Right renal pelvis (tissue), 4 donors: ENCODE measurements around the gene ADAM11. TPM values are rescaled to one million over a fixed set of nuclear protein-coding genes. Genes with fewer than 3 reads are reported as not detected.
A peak's percentile ranks its signal among the peaks of the same experiment; 100 is the strongest.

Source experiments
- DNase-seq, 4 donors: peaks; one replicate each; pipeline ENCODE4 v3.0.0-alpha.2; 2013; ENCODE audit warnings: low read depth in 4 of 4, low spot score in 3 of 4, missing footprints in 1 of 4
- polyA plus RNA-seq, 4 donors: library from polyadenylated mRNA; unstranded; fragments of 120-200 nt; gene quantifications; one replicate each; pipeline ENCODE4 v1.2.1, GENCODE V29; 2013; ENCODE audit not compliant: insufficient read length in 4 of 4

Gene ADAM11
- polyA plus RNA-seq, 4 donors = 2.2 to 3.7 (median 2.7) TPM

DNA sequence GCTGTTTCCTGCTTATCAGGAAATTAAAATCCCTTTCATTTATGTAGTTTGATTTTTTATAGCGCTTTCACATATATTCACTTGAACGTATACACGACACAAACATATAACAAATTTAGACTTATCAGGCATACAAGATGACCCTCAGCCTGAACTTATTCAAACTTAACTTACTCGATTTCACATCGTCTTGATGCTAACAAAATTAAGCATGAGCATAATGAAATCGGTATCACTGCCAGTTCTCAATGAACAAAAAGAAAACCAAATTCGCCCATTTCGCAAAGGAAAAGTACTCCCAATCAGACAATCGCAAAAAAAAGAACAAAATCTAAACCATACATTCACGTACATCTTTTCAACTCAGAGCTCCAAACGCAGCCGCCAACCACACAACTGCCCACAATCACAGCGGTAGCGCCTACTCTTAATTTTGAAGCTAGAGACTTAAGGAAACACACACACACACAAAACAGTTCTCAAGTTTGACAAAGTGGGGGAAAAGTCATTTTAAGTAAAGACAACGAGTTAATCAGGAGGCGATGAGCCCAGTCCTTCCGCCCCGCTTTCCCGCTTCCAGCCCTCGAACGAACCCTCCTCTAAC, 70.2 kb downstream of the ADAM11 start:
- DNase-seq = peak in 1 of 4 donors; percentile 20

DNA sequence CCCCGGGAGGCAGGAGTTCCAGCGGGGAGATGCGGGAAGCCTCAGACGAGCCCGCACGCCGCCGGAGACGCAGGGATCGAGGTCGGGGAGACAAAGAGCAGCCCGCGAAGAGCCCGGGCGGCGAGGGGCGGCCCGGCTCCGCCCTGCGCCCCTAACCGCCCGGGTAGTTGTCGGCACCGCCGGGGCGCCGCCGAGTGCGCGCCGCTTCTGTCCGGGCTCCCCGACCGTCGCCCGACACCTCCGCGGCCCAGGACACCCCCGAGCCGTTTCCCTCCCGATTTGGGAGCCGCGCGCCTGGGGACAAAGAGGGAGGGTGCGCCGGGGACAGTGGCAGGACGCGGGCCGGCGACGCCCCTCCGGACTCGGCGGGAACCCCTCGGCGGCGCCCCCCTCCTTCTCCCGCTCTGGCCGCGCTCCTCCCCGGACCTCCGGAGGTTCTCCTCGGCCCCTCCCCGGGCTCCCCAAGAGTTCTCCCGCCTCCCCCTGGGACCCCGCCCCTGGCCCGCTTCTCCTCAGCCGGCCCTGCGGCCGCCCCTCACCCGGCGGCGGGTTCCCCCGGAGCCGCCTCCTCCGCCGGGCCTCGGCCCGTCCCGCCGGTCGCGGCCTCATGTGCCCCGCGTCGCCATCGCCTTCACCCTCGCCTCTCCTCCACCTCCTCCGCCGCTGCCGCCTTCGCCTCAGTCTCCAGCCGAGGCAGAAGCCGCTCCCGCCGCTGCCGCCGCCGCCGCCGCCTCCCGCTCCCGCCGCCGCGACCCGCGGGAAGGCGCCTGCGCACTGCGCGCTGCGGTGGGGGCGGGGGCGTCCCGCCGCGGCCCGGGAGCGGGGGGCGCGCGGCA, 71.0 kb downstream of the ADAM11 start, which contains the start of gene GJC1:
Gene GJC1, minus strand, starts transcription at position 765 of the 836 bp plus-strand sequence. CDS start 24,470 bp downstream, outside the sequence.
- DNase-seq = peak in 3 of 4 donors; percentile 22 to 43 (median 36)

DNA sequence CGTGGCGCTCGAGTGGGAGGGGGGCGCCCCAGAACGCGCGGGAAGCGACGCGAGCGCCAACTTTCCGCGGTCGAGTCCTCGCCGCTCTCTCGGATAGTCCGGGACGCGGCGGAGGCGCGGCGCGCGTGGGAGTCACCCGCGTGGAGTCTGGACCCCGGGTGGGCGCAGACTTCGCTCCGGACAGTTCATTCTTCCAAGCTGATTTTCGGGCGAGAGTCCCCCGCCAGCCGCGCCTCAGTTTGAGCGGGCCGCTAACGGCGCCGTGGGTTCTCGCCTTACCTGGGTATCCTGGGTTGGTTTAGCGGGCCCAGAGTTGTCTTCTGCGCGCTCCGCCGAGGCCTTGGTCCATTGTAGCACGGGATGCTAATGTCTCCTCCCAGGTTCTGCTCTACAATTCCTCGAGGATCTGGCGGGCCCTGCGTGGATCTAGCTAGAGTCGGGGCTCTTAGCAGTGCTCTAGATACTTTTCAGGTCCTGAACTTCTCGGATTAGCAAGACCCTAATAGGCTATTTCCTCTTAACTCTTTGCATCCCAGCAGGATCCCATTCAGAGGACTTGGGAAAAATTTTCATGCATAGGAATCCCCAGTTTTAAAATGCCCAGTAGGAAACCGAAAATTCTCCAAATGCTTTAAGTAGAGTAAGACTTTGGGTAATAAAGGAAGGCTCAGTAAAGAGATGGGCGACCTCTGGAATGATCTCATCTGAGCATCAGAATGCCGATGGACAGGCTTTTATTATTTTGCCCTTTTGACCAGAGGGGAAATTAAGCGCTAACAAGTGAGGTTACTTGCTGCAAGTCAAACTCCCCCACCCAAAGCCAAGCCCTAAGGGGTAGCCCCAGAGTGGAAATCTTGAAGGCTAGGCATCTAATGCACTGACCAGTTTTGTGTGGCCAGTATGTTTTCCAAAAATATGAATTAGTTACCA, 71.8 kb downstream of the ADAM11 start:
- peak in 1 of 4 donors; percentile 34 for DNase-seq

DNA sequence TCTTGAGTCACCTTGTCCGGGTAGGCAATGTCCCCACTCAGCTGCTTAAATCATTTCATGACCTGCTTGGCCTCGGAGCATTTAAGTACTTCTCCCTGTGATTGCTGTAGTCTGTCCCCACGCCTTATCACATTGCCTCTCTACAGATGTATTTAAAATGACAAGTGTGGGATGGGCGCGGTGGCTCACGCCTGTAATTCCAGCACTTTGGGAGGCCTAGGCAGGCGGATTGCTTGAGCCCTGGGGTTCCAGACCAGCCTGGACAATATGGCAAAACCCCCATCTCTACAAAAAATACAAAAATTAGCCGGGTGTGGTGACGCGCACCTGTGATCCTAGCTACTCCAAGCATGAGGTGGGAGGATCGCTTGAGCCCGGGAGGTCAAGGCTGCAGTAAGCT, 72.6 kb downstream of the ADAM11 start:
- no peak for DNase-seq

Other genes starting within 250 kb of the ADAM11 start
- gene FZD2, start 201.5 kb upstream of the ADAM11 start, polyA plus RNA-seq = 10 to 100 TPM; 27.7 to 42.2 (median 32.1) TPM
- gene MEIOC, start 102.5 kb upstream of the ADAM11 start, polyA plus RNA-seq = 1 to 10 TPM; 1.6 to 2.1 (median 1.9) TPM
- 10 to 100 TPM; 33.1 to 38.6 (median 35.8) TPM for gene CCDC43, start 69.2 kb upstream of the ADAM11 start, polyA plus RNA-seq
- gene DBF4B, start 50.3 kb upstream of the ADAM11 start, polyA plus RNA-seq = 10 to 100 TPM in 2 of 4 donors, 1 to 10 TPM in 2; 9.2 to 13.9 (median 11.7) TPM
- 10 to 100 TPM; 20.4 to 23.2 (median 21.4) TPM for gene GJC1, start 71.3 kb downstream of the ADAM11 start, polyA plus RNA-seq
- 1 to 10 TPM; 1.0 to 1.8 (median 1.2) TPM for gene HIGD1B, start 88.9 kb downstream of the ADAM11 start, polyA plus RNA-seq
- 100 to 1,000 TPM; 101 to 120 (median 114) TPM for gene EFTUD2, start 140.5 kb downstream of the ADAM11 start, polyA plus RNA-seq
- gene GFAP, start 156.5 kb downstream of the ADAM11 start, polyA plus RNA-seq = under 1 TPM; 0.40 to 0.74 (median 0.52) TPM
- gene KIF18B, start 188.8 kb downstream of the ADAM11 start, polyA plus RNA-seq = 10 to 100 TPM; 10.5 to 12.3 (median 11.3) TPM
- 1 to 10 TPM; 1.7 to 4.0 (median 2.1) TPM for gene C1QL1, start 209.3 kb downstream of the ADAM11 start, polyA plus RNA-seq